Fibroblast of pulmonary artery (primary cell): ENCODE results near the gene FOXN3.

ENCODE experiments used
- DNase-seq: peaks from one replicate; pipeline ENCODE4 v3.0.0-alpha.2; 2010; ENCODE audit warnings: low read depth
- H3K4me3 ChIP-seq: replicated peaks from 2 replicates; pipeline ENCODE4 v1.5.1; 2011; ENCODE audit warnings: low read depth, mild to moderate bottlenecking, control low read depth, low read length, moderate library complexity
- CTCF ChIP-seq: IDR thresholded peaks from 2 replicates; pipeline ENCODE4 v1.5.1; 2011; ENCODE audit warnings: mild to moderate bottlenecking, control low read depth, low read length, inconsistent platforms; ENCODE audit errors: missing control alignments

FOXN3 gene

GRCh38 chr14:89319687-89320086 lies 97.3 kb downstream of the FOXN3 start:
- no peak for DNase-seq
- H3K4me3 ChIP-seq = no peak overlapping the region
- TF ChIP-seq CTCF = no peak

- H3K4me3 ChIP-seq = no peak overlapping the region
- TF ChIP-seq CTCF = no peak
- DNase-seq = no peak
Observed at GRCh38 chr14:89317051-89317691, 99.9 kb downstream of the FOXN3 start.

DNA sequence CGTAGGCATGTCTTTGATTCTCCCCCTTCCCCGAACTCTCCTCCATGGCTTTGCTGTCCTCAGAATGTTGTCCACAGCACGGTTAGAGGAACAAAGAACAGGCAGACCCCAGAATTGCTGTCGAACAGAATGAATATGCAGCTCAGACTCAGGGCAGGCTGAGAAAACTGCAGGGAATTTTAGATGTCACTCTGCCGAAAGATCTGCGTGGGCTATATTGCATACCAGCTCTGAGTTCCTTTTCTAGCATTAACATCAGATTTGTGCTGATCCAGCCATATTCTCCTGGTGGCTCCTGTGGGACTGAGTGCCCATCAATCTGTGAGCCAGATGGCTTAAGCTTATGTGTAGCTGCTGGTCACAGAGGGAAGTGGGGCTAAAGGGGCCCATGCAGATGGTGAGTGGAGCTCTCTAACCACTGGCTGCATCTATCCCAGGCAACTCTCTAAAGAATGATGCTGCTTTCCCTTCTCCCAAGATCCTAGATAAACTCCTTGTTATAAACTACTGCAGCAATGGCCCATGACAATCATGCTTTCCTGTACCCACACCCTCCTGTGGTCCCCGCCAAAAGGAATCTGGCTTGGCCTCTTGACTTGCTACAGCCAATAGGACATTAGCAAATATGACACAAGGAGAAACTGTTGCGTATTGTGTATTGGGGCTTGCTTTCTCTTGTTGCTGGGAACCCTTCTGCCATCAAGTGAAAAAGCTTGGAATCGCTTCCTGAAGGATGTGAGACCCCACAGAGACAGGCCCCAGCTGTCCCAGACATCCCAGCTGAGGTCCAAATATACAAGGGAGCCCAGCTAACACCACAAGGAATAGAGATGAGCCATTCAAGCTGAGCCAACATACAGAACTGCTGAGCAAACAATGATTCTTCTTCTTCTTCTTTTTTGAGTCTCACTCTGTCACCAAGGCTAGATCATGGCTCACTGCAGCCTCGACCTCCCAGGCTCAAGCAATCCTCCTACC lies 101.3 kb downstream of the FOXN3 start:
- H3K4me3 ChIP-seq = no peak overlapping the region
- no peak for TF ChIP-seq CTCF
- DNase-seq = no peak

GRCh38 chr14:89314274-89314673 lies 102.8 kb downstream of the FOXN3 start:
- TF ChIP-seq CTCF = no peak
- DNase-seq = no peak
- no peak overlapping the region for H3K4me3 ChIP-seq

GRCh38 chr14:89312932-89313331 lies 104.1 kb downstream of the FOXN3 start:
- TF ChIP-seq CTCF = no peak
- H3K4me3 ChIP-seq = no peak overlapping the region
- no peak for DNase-seq

DNA sequence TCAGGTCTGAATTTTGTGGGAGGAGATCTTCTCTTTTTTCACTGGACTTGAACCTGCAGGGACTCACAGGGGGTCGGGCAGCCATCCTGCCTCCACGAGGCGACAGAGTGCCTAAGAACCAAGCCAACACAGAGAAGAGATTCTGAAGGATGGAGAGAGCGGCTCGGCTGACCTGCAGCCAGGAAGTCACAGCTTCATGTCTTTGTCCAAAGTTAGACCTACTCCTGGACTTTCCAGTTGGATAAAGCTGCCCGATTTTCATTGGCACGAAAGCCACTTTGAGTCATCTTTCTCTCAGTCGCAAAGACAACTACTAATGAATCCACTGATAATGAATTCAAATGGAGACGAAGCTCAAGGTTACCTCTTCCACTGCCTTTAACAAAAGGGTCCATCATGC lies 106.8 kb downstream of the FOXN3 start:
- no peak for DNase-seq
- TF ChIP-seq CTCF = no peak
- H3K4me3 ChIP-seq = no peak overlapping the region
